GM18861 (cell line): ENCODE results near the gene SLC51B.
"Not testable (repeated sequence)": the region's sequence is repeated elsewhere in the genome, so short reads cannot be mapped to it uniquely, and the experiment has no call there.

ENCODE experiments used
- ATAC-seq: cut with Tn5 transposase; IDR thresholded peaks from one replicate; pipeline ENCODE4 v1.9.1; 2021; ENCODE audit not compliant: unreplicated experiment

SLC51B gene

GRCh38 chr15:65044724-65045481 lies at the start of gene SLC51B:
SLC51B (plus strand) TSS chr15:65045387; CDS start chr15:65050005, 4,618 bp downstream.
- no peak for ATAC-seq

DNA sequence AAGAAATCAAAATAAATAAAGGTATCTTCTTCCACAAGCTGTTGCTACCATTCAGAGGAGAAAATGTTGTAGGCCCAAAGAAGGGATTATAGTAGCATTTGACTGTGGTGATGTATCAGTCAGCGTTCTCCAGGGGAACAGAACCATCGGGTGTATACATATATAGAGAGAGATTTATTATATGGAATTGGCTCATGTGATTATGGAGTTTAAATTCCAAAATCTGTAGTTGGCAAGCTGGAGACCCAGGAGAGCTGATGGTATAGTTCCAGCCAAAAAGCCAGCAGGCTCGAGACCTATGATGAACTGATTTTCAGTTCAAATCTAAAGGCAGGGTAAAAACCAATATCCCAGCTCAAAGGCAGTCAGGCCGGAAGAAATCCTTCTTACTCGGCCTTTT lies 48.1 kb upstream of the SLC51B start:
- no peak for ATAC-seq

DNA sequence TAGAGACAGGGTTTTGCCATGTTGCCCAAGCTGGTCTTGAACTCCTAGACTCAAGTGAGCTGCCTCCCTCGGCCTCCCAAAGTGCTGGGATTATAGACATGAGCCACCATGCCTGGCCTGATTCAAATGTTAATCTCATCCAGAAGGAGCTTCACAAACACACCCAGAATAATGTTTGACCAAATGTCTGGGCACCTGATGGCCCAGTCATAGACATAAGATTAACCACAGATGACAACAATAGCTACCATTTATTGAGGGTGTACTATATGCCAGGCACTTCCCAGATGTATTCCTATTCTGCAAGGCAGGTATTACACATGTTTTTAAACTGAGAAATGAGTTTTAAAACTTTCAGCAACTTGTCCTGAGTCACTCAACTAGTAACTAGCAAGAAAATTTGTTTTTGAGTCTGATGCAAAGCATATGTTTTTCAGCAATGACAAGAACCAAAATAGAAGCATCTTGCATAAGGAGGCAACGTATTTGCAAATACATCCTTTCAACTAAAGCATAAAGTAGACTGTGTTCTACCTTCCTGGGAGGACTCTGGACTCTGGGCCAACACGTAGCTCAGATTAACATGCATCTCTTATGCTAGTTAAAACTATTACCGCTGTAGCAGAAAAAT lies 47.3 kb upstream of the SLC51B start:
- no peak for ATAC-seq

DNA sequence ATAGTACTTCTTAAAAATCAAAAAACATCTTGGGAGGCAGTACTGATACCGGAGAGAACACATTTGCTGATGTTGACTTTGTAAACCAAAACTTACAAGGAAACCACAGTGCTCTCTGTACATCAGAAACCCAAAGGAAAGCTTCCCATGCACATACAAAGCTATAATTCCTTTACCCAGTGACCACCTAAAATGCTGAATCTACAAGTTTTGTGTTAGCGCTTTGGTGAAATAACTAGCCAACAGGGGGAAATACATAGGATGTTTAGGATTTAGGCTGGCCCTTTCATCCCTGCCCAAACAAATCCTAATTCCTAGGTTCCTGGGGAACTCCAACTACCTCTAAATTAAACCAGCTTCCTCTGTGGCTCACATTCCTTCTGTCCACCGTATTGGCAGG lies 40.2 kb upstream of the SLC51B start:
- no peak for ATAC-seq

- no peak for ATAC-seq
These were observed 38.3 kb upstream of the SLC51B start for GRCh38 chr15:65006876-65007275.

GRCh38 chr15:65008983-65009382 lies 36.2 kb upstream of the SLC51B start:
- no peak for ATAC-seq

DNA sequence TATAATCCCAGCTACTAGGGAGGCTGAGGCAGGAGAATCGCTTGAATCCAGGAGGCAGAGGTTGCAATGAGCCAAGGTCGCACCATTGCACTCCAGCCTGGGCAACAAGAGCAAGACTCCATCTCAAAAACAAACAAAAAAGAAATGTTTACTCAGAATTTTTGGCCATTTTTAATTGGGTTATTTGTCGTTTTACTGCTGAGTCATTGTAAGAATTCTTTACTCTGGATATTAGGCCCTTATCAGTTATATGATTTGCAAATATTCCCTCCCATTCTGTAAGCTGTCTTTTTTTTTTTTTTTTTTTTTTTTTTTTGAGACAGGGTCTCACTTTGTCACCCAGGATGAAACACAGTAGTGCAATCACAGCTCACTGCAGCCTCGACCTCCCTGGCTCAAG lies 34.0 kb upstream of the SLC51B start:
- ATAC-seq, result not testable (repeated sequence)

- no peak for ATAC-seq
These were observed 24.8 kb upstream of the SLC51B start for GRCh38 chr15:65020419-65020818.

DNA sequence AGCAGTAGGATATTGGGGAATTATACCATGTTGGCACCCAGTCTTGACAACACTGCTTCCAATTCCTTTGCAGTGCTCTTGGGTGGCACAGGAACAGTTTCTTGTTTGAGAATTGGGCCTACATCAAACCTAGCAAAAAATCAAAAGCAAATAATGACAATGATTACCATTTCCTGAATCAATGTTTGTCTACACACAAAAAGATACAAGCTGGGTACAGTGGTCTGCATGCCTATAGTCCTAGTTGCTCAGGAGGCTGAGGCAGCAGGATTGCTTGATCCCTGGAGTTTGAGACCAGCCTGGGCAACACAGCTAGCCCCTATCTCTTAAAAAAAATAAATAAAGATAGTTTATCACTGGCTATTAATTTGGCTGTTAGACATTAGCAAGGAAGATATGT lies 23.7 kb upstream of the SLC51B start:
- no peak for ATAC-seq

GRCh38 chr15:65026756-65027155 lies 18.4 kb upstream of the SLC51B start:
- no peak for ATAC-seq

- ATAC-seq, result no peak
These were observed 17.6 kb upstream of the SLC51B start for GRCh38 chr15:65027593-65027992.

DNA sequence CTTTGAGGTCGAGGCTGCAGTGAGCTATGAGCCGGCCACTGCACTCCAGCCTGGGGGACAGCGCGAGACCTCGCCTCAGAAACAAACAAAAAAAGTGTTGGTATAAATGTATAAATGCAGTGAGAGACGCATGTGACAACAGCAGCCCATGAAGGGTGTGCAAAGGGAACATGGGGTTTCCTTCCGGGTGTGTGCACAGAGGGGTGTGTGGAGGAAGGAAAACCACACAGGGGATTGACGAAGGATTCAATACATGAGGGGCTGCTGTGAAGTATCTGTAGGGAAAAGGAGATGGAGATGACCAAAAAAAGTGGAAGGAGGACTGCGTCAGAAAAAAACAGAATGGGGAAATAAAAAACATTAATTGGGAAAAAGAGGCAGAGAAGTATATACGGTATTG lies 16.8 kb upstream of the SLC51B start:
- ATAC-seq, result no peak

DNA sequence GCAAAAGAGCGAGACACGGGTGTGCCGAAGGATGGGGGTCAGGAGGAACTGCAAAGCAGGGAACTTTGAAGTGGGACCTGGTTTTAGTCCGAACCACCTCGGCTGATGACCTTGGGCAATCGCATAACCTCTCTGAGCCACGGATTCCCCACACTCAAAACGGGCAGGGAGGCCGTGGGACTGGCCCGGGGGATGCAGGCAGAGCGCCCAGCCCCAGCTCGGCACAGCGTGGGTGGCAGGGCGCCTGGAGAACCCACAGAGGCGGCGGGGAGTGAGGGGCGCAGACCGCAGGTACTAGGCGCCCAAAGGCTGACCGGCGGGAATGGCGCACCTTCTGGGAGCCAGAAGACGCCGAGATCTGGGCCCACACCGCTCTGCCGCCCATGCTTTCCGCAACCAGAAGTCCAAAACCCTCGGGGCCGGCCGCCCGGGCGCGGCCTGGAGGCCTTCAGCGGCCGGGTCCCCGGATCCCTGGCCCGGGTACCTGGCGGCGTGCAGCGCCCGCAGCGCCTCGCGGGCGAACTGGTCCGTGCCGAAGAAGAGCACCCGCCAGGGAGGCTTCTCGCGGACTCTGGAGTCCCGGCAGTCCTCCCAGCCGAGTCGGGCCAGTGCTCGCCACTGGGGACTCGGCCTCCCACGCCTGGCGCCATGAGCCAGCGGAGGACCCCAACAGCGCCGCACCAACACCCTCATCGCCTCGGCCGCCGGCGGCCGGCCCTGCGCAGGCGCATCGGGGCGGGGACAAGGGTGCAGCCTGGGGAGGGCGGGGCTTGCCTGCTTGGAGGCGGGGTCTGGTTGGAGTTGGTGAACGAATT lies 16.1 kb upstream of the SLC51B start, which contains the start of gene MTFMT:
MTFMT (minus strand) TSS at position 719 of the 815 bp plus-strand sequence; CDS start at position 693, 26 bp downstream.
- peak; percentile 40 for ATAC-seq

DNA sequence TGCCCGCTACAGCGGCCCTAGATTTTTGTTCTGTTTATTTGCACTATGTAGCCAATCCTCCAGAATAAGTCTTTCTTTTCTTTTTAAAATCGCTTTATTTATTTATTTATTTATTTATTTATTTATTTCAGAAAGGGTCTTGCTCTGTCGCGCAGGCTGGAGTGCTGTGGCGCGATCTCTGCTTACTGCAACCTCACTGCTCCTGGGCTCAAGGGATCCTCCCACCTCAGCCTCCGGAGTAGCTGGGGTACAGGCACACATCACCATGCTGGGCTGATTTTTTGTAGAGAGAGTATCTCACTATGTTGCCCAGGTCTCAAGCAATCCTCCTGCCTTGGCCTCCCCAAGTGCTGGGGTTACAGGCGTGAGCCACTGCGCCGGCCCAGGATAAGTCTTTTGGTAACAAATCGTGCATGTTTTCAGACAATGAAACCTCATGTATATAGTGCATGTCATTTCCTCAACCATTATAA lies 15.4 kb upstream of the SLC51B start:
- ATAC-seq, result no peak

- ATAC-seq, result no peak
These were observed 12.2 kb upstream of the SLC51B start for GRCh38 chr15:65032801-65033537.

- no peak for ATAC-seq
These were observed 11.4 kb upstream of the SLC51B start for GRCh38 chr15:65033659-65034269.

GRCh38 chr15:65034719-65035118 lies 10.5 kb upstream of the SLC51B start:
- ATAC-seq, result no peak

DNA sequence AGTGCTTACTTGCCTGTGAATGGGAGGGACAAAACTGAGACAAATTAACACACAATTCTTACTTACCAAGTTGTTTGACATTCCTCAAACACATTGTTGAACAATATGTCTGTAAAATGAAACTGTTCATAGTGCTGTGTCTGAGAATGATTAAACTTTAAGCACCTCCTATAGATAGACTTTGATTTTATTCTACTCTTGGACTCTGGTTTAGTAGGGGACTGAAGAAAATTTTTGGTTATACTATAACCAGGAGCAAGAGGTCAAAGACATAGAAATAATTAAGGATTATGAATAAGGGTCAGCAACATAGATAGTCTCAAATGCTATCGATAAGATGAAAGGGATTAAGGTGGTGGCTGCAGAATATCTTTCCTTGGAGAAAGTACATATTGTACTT lies 7.9 kb upstream of the SLC51B start:
- no peak for ATAC-seq

DNA sequence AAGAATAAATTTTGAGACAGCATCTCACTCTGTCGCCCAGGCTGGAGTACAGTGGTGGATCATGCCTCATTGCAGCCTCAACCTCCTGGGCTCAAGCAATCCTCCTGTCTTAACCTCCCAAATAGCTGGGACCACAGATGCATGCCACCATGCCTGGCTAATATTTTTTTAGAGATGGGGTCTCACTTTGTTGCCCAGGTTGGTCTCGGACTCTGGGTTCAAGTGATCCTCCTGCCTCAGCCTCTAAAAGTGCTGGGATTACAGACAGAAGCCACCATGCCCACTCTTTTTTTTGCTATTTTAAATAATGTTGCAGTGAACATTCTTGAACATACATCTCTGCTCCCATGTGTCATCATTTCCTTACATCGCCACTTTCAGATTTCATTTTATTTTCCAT lies 6.8 kb upstream of the SLC51B start:
- ATAC-seq, result no peak

GRCh38 chr15:65038836-65039235 lies 6.4 kb upstream of the SLC51B start:
- ATAC-seq, result no peak
